Keratinocyte (primary cell): Measurements from ENCODE around the gene ZBTB21. TPM values are rescaled to one million over a fixed set of nuclear protein-coding genes. Genes with fewer than 3 reads are reported as not detected.

ENCODE experiments used
- DNase-seq: peaks from one replicate; pipeline ENCODE4 v3.0.0-alpha.2; 2011; ENCODE audit warnings: low read depth, missing footprints, low spot score
- FAIRE-seq: peaks from 2 replicates; lab custom pipeline; 2011; peaks lifted over from hg19 to GRCh38; lab: Jason Lieb, UNC
- H2AFZ ChIP-seq: 2 replicates; pipeline ENCODE4 v1.6.0; 2012; ENCODE audit warnings: low read length, control low read depth, inconsistent platforms; ENCODE audit not compliant: control insufficient read depth
- H3K27ac ChIP-seq: 2 replicates; pipeline ENCODE4 v1.5.1; 2011; ENCODE audit warnings: low read length; ENCODE audit not compliant: control insufficient read depth, insufficient read depth
- H3K27me3 ChIP-seq: 3 replicates; pipeline ENCODE4 v1.6.0; 2011; ENCODE audit warnings: low read length; ENCODE audit not compliant: control insufficient read depth, insufficient read depth; ENCODE audit errors: extremely low read depth
- H3K36me3 ChIP-seq, 2 experiments: 2 replicates in 1 of 2; 3 replicates in 1 of 2; pipeline ENCODE4 v1.5.1; 2011; ENCODE audit warnings: low read length in 2 of 2, mild to moderate bottlenecking in 1 of 2; ENCODE audit not compliant: control insufficient read depth in 2 of 2, insufficient read depth in 2 of 2; ENCODE audit errors: extremely low read depth in 1 of 2
- H3K4me1 ChIP-seq: 3 replicates; pipeline ENCODE4 v1.5.1; 2011; ENCODE audit warnings: low read length; ENCODE audit not compliant: control insufficient read depth, insufficient read depth; ENCODE audit errors: extremely low read depth
- H3K4me2 ChIP-seq: 3 replicates; pipeline ENCODE4 v1.6.0; 2011; ENCODE audit warnings: low read depth, low read length; ENCODE audit not compliant: control insufficient read depth, insufficient read depth; ENCODE audit errors: extremely low read depth
- H3K4me3 ChIP-seq, 3 experiments: fragments of 200-600 bp in 1 of 3; sonication (generic) in 1 of 3; 2 replicates in 2 of 3; 3 replicates in 1 of 3; pipeline ENCODE4 v1.5.1; 2011 to 2016; ENCODE audit warnings: low read length in 3 of 3, mild to moderate bottlenecking in 3 of 3, control low read depth in 2 of 3, inconsistent platforms in 1 of 3, low read depth in 1 of 3, mixed read lengths in 1 of 3, mixed run types in 1 of 3, moderate library complexity in 1 of 3; ENCODE audit not compliant: control insufficient read depth in 2 of 3, insufficient read depth in 2 of 3; ENCODE audit errors: extremely low read depth in 1 of 3
- H3K79me2 ChIP-seq: 2 replicates; pipeline ENCODE4 v1.6.0; 2012; ENCODE audit warnings: low read length; ENCODE audit not compliant: control insufficient read depth, insufficient read depth
- H3K9ac ChIP-seq: 3 replicates; pipeline ENCODE4 v1.6.0; 2011; ENCODE audit warnings: low read length; ENCODE audit not compliant: control insufficient read depth, insufficient read depth; ENCODE audit errors: extremely low read depth
- H3K9me1 ChIP-seq: 3 replicates; pipeline ENCODE4 v1.6.0; 2011; ENCODE audit warnings: low read length; ENCODE audit not compliant: control insufficient read depth, insufficient read depth; ENCODE audit errors: extremely low read depth
- H3K9me3 ChIP-seq: 2 replicates; pipeline ENCODE4 v1.5.1; 2012; ENCODE audit warnings: low read depth, low read length; ENCODE audit not compliant: control insufficient read depth
- H4K20me1 ChIP-seq: 3 replicates; pipeline ENCODE4 v1.6.0; 2011; ENCODE audit warnings: low read length; ENCODE audit not compliant: control insufficient read depth, insufficient read depth; ENCODE audit errors: extremely low read depth
- CTCF ChIP-seq, 3 experiments: IDR thresholded peaks in 1 of 3; conservative IDR thresholded peaks in 1 of 3; optimal IDR thresholded peaks in 1 of 3; 2 replicates in 2 of 3; 3 replicates in 1 of 3; pipeline versions ENCODE3 to v1.5.1; 2011; ENCODE audit warnings: low read length in 3 of 3, mild to moderate bottlenecking in 3 of 3, moderate library complexity in 2 of 3, control low read depth in 1 of 3, inconsistent platforms in 1 of 3; ENCODE audit not compliant: insufficient read depth in 2 of 3; ENCODE audit errors: extremely low read depth in 1 of 3
- EZH2 ChIP-seq: IDR thresholded peaks from one replicate; pipeline ENCODE4 v1.6.1; 2012; ENCODE audit warnings: inconsistent platforms, mild to moderate bottlenecking, low read length, moderate library complexity
- dilution Hi-C: fragments of 300-500 bp; cut with MboI; formaldehyde crosslinking; loops from one replicate; pipeline ENCODE4 v1.7.0; 2020; ENCODE audit warnings: low sequenced_read_pairs; ENCODE audit not compliant: extremely low pct_ligation_motif_present
- polyA plus RNA-seq, 5 experiments: library from polyadenylated mRNA; depleted of rRNA in 3 of 5; stranded (reverse) in 3 of 5; stranded (forward) in 1 of 5; unstranded in 1 of 5; fragments of >200 nt; gene quantifications; 1 replicate in 1 of 5; 2 replicates in 3 of 5; 3 replicates in 1 of 5; pipeline versions ENCODE4 v1.2.1 to v1.2.3, GENCODE V29; 2011 to 2012; ENCODE audit warnings: missing spikeins in 2 of 5, low read depth in 1 of 5, low replicate concordance in 1 of 5

ZBTB21 gene
- polyA plus RNA-seq, 1 donor (not counting 4 experiments of a cell fraction or from before 2014, with no cell fraction given), result 9.5 TPM

GRCh38 chr21:42040411-42041180 lies 30.4 kb upstream of the ZBTB21 start:
- Histone ChIP-seq H4K20me1 (no peaks in the 10 kb centered on the region), H3K4me1 (peaks cover 41% of the 10 kb centered on the region), H3K9me3 (no peaks in the 10 kb centered on the region), H3K9ac (peak overlapping the region; percentile 60), H2AFZ (peak overlapping the region; percentile 50), H3K4me2 (peak overlapping the region; percentile 57), H3K9me1 (no peaks in the 10 kb centered on the region), H3K36me3 (no peaks in the 10 kb centered on the region), H3K4me3 (no peak overlapping the region), H3K27ac (peak overlapping the region; percentile 74), H3K79me2 (no peaks in the 10 kb centered on the region), H3K27me3 (no peaks in the 10 kb centered on the region)
- FAIRE-seq, result peak; percentile 96
- dilution Hi-C loops, result no loop called here
- DNase-seq, result peak; percentile 92
- TF ChIP-seq EZH2 (no peak), CTCF (optimal IDR thresholded peaks at IDR 0.05 in 1 of 3, IDR thresholded peaks at IDR 0.05 in 1 of 3, conservative IDR thresholded peaks at IDR 0.05 in 1 of 3; ENCODE audit: extremely low read depth in 1 of 3, insufficient read depth in 2 of 3, low read length in 3 of 3) (no peak)

GRCh38 chr21:42039911-42040351 lies 29.8 kb upstream of the ZBTB21 start:
- Histone ChIP-seq H3K4me2 (peak overlapping the region; percentile 57), H3K27ac (peak overlapping the region; percentile 74), H3K9ac (peak overlapping the region; percentile 55), H4K20me1 (no peaks in the 10 kb centered on the region), H3K9me1 (no peaks in the 10 kb centered on the region), H3K9me3 (no peaks in the 10 kb centered on the region), H3K4me3 (no peak overlapping the region), H2AFZ (peak overlapping the region; percentile 50), H3K36me3 (no peaks in the 10 kb centered on the region), H3K79me2 (no peaks in the 10 kb centered on the region), H3K4me1 (peaks cover 41% of the 10 kb centered on the region), H3K27me3 (no peaks in the 10 kb centered on the region)
- dilution Hi-C loops, result no loop called here
- no peak for FAIRE-seq
- DNase-seq, result no peak
- no peak for TF ChIP-seq EZH2
- TF ChIP-seq CTCF (optimal IDR thresholded peaks at IDR 0.05 in 1 of 3, IDR thresholded peaks at IDR 0.05 in 1 of 3, conservative IDR thresholded peaks at IDR 0.05 in 1 of 3; ENCODE audit: extremely low read depth in 1 of 3, insufficient read depth in 2 of 3, low read length in 3 of 3), result no peak
